CD4-positive, alpha-beta T cell (primary cell): ENCODE data around the gene GEMIN7. TPM values are rescaled to one million over a fixed set of nuclear protein-coding genes. Genes with fewer than 3 reads are reported as not detected.

ENCODE experiments used
- ATAC-seq: fragments of 200-7000 bp; cut with Tn5 transposase; one replicate; pipeline ENCODE4 v1.10.0; 2022; ENCODE audit warnings: mild to moderate bottlenecking; ENCODE audit not compliant: poor library complexity
- CTCF ChIA-PET: fragments of 350-600 bp; sonication (Branson Sonifier 250); formaldehyde crosslinking; loops from one replicate; lab custom pipeline; 2021; ENCODE audit warnings: antibody characterized with exemption, inconsistent platforms; lab: Charles Lee
- POLR2A ChIA-PET: fragments of 350-600 bp; sonication (Branson Sonifier 250); formaldehyde crosslinking; loops from one replicate; lab custom pipeline; 2021; ENCODE audit warnings: antibody characterized with exemption, inconsistent platforms; lab: Charles Lee
- DNase-seq, 14 experiments: peaks; one replicate each; pipeline ENCODE4 v3.0.0-alpha.2; 2013 to 2020; ENCODE audit warnings: mixed read lengths in 2 of 14
- H3K27ac ChIP-seq, 2 donors: one replicate each; pipeline versions ENCODE4 v1.5.1 to v1.7.0; 2013; ENCODE audit warnings: low read length in 2 of 2, low read depth in 1 of 2, mild to moderate bottlenecking in 1 of 2
- H3K27me3 ChIP-seq, 2 experiments: 1 replicate in 1 of 2; 2 replicates in 1 of 2; pipeline versions ENCODE4 v1.6.1 to v1.7.0; 2013; ENCODE audit warnings: low read length in 2 of 2, control low read depth in 1 of 2, mild to moderate bottlenecking in 1 of 2, moderate library complexity in 1 of 2; ENCODE audit not compliant: insufficient read depth in 2 of 2, control insufficient read depth in 1 of 2
- H3K36me3 ChIP-seq: one replicate; pipeline ENCODE4 v1.6.1; 2013; ENCODE audit warnings: low read length, control low read depth; ENCODE audit not compliant: insufficient read depth
- H3K4me1 ChIP-seq: one replicate; pipeline ENCODE4 v1.6.1; 2013; ENCODE audit warnings: low read length, control low read depth; ENCODE audit not compliant: insufficient read depth
- H3K4me3 ChIP-seq: one replicate; pipeline ENCODE4 v1.5.1; 2013; ENCODE audit warnings: mild to moderate bottlenecking, low read length, moderate library complexity
- H3K9me3 ChIP-seq, 2 experiments: 1 replicate in 1 of 2; 2 replicates in 1 of 2; pipeline versions ENCODE4 v1.6.1 to v1.7.0; 2013; ENCODE audit warnings: low read length in 2 of 2, mild to moderate bottlenecking in 2 of 2, control low read depth in 1 of 2, moderate library complexity in 1 of 2; ENCODE audit not compliant: control insufficient read depth in 1 of 2, insufficient read depth in 1 of 2
- H3K27ac Mint-ChIP-seq: one replicate; pipeline ENCODE4 v1.8.0; 2020; ENCODE audit warnings: mixed read lengths
- H3K27me3 Mint-ChIP-seq: one replicate; pipeline ENCODE4 v1.8.0; 2021; ENCODE audit warnings: mixed read lengths
- H3K36me3 Mint-ChIP-seq: one replicate; pipeline ENCODE4 v1.8.0; 2021; ENCODE audit warnings: low read depth, mixed read lengths
- H3K4me1 Mint-ChIP-seq: one replicate; pipeline ENCODE4 v1.8.0; 2021; ENCODE audit warnings: low read depth, mixed read lengths
- H3K4me3 Mint-ChIP-seq: one replicate; pipeline ENCODE4 v1.8.0; 2020; ENCODE audit warnings: mild to moderate bottlenecking, mixed read lengths
- H3K9me3 Mint-ChIP-seq: one replicate; pipeline ENCODE4 v1.8.0; 2020; ENCODE audit warnings: mixed read lengths
- intact Hi-C, 2 experiments: fragments of 100-400 bp; cut with DNase I in 1 of 2; cut with micrococcal nuclease in 1 of 2; formaldehyde crosslinking; loops; one replicate each; pipeline versions ENCODE4 v1.15.1 to v1.9.0; 2023 to 2025; cut with DNase I, micrococcal nuclease
- total RNA-seq, 174 experiments: library from RNA in 2 of 174; stranded (reverse) in 2 of 174; gene quantifications; one replicate each; pipeline ENCODE4 v1.2.3 and lab custom pipeline; 2021 to 2026
- TF ChIP-seq, protein P1 (sequence below): fragments of 200-600 bp; IDR thresholded peaks from one replicate; pipeline ENCODE4 v1.8.0; 2022; ENCODE audit warnings: antibody characterized with exemption, mild to moderate bottlenecking

GEMIN7 gene
- total RNA-seq, 2 experiments from 2014 or later: 4.0 to 4.8 TPM

DNA sequence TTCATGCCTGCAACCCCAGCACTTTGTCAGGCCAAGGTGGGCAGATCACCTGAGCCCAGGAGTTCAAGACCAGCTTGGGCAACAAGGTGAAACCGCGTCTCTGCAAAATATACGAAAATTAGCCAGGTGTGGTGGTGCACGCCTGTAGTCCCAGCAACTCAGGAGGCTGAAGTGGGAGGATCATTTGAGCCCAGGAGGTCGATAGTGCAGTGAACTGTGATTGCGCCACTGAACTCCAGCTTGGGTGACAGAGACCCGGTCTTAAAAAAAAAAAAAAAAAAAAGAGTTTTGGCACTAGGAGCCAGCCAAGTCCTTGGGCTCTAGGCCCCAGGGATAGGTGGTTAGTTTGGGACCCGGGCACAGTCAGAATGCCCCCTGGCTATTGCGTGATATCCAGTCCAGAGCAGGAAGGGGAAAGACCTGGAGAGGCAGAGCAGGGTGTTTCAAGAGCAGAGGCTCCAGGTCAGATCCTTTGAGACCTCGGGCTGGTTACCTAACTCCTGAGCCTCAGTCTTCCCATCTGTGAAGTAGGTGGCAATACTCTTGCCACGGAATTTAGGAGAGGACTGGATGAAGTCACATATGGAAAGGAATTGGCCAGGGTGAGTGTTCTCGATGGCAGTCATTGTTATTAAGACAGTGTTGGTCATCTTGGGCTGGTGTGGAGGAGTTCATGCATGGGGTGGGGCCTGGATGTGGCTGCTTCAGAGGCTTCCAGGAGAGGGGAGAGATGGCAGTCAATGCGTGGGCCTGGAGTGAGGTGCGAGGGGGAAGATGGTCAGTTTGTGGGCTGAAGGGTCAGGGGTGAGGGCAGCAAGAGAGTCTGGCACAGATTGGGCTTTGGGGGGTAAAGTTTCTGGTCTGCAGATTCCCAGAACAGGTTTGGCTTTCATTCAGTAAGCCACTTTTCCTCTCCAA is 16.7 kb downstream of the GEMIN7 start:
- H3K4me3 ChIP-seq: no peak overlapping the region
- H3K36me3 ChIP-seq: peaks cover 9% of the 10 kb centered on the region
- peak overlapping the region; percentile 56 for H3K4me3 Mint-ChIP-seq
- DNase-seq (no peak), ATAC-seq (no peak)
- no peak overlapping the region for H3K27ac ChIP-seq
- no peaks in the 10 kb centered on the region for H3K27me3 ChIP-seq
- H3K9me3 Mint-ChIP-seq: no peaks in the 10 kb centered on the region
- CTCF ChIA-PET: no interaction called here
- H3K27me3 Mint-ChIP-seq: no peaks in the 10 kb centered on the region
- H3K4me1 ChIP-seq: peaks cover 76% of the 10 kb centered on the region
- TF ChIP-seq, protein P1, sequence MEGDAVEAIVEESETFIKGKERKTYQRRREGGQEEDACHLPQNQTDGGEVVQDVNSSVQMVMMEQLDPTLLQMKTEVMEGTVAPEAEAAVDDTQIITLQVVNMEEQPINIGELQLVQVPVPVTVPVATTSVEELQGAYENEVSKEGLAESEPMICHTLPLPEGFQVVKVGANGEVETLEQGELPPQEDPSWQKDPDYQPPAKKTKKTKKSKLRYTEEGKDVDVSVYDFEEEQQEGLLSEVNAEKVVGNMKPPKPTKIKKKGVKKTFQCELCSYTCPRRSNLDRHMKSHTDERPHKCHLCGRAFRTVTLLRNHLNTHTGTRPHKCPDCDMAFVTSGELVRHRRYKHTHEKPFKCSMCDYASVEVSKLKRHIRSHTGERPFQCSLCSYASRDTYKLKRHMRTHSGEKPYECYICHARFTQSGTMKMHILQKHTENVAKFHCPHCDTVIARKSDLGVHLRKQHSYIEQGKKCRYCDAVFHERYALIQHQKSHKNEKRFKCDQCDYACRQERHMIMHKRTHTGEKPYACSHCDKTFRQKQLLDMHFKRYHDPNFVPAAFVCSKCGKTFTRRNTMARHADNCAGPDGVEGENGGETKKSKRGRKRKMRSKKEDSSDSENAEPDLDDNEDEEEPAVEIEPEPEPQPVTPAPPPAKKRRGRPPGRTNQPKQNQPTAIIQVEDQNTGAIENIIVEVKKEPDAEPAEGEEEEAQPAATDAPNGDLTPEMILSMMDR: no peak
- peaks cover 22% of the 10 kb centered on the region for H3K36me3 Mint-ChIP-seq
- no peaks in the 10 kb centered on the region for H3K9me3 ChIP-seq
- peak overlapping the region; percentile 73 for H3K27ac Mint-ChIP-seq
- POLR2A ChIA-PET: interaction anchor here (0.6 kb wide), 1 partner anchor 59 kb away, joined by 4 read pairs; no protein-coding TSS in a partner anchor
- intact Hi-C loops: no loop called here
- peaks cover 79% of the 10 kb centered on the region for H3K4me1 Mint-ChIP-seq

DNA sequence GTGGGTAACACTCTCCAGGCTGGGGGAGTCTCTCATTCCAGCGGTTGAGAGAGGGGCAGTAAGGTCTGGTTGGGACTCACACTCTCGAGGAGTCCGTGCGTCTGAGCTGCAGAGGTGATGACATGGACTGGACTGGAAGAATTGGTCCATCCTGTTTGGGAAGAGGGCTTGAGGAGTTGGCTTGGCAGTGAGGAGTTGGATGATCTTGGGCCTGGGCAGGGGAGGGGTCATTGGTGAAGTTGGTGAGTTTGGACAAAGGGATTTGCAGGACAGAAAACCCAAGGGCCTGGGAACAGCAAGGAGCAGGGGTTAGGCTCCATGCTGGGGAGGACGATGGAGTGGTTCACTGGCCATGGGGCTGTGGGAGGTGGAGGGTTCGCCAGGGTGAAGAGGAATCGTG is 17.6 kb downstream of the GEMIN7 start:
- peaks cover 8% of the 10 kb centered on the region for H3K36me3 ChIP-seq
- no peak for DNase-seq
- H3K4me3 ChIP-seq: no peak overlapping the region
- H3K36me3 Mint-ChIP-seq: peaks cover 17% of the 10 kb centered on the region
- no peak for ATAC-seq
- no peaks in the 10 kb centered on the region for H3K9me3 ChIP-seq
- POLR2A ChIA-PET: no interaction called here
- H3K27me3 ChIP-seq: no peaks in the 10 kb centered on the region
- TF ChIP-seq, protein P1: no peak
- CTCF ChIA-PET: no interaction called here
- peaks cover 68% of the 10 kb centered on the region for H3K4me1 ChIP-seq
- H3K4me3 Mint-ChIP-seq: peak overlapping the region; percentile 79
- intact Hi-C loops: no loop called here
- H3K27ac ChIP-seq: no peak overlapping the region
- peak overlapping the region; percentile 73 for H3K27ac Mint-ChIP-seq
- H3K9me3 Mint-ChIP-seq: no peaks in the 10 kb centered on the region
- H3K4me1 Mint-ChIP-seq: peaks cover 76% of the 10 kb centered on the region
- H3K27me3 Mint-ChIP-seq: no peaks in the 10 kb centered on the region

DNA sequence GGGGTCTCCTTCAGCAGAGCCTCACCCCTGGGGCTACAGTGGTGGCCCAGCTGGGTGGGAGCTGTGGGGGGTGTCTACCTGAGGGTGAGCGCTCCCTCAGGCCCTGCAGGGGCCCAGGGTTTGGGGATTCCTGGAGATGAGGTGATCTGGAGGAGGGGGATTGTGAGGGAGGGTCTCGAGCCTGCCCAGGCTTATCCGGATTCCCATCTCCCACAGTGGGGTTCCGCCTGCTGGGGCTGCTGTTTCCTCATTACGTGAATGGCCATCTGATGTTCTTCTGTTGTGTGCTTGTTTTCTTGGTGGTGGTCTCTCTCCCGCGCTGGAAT is 18.4 kb downstream of the GEMIN7 start:
- Mint-ChIP-seq H3K27me3 (no peaks in the 10 kb centered on the region), H3K36me3 (peaks cover 12% of the 10 kb centered on the region), H3K9me3 (no peaks in the 10 kb centered on the region), H3K4me1 (peaks cover 77% of the 10 kb centered on the region), H3K4me3 (peak overlapping the region; percentile 34), H3K27ac (no peak overlapping the region)
- Histone ChIP-seq H3K9me3 (no peaks in the 10 kb centered on the region), H3K36me3 (peaks cover 8% of the 10 kb centered on the region), H3K27me3 (no peaks in the 10 kb centered on the region), H3K27ac (no peak overlapping the region), H3K4me1 (peaks cover 65% of the 10 kb centered on the region), H3K4me3 (no peak overlapping the region)
- TF ChIP-seq, protein P1: no peak
- DNase-seq (no peak), ATAC-seq (no peak)
- intact Hi-C loops: no loop called here
- ChIA-PET CTCF (no interaction called here), POLR2A (no interaction called here)
